Astrocyte of the spinal cord (primary cell): Measurements from ENCODE around the gene INAFM2.

Experiments used
- DNase-seq: peaks from one replicate; pipeline ENCODE4 v3.0.0; 2011; ENCODE audit warnings: low read depth, low spot score
- H3K4me3 ChIP-seq: 2 replicates; pipeline ENCODE4 v1.5.1; 2011; ENCODE audit warnings: low read depth, mild to moderate bottlenecking, low read length, moderate library complexity
- CTCF ChIP-seq: IDR thresholded peaks from 2 replicates; pipeline ENCODE4 v1.5.1; 2012; ENCODE audit warnings: low read depth, mild to moderate bottlenecking, low read length, inconsistent platforms
- in situ Hi-C: cut with HindIII; loops from 2 replicates; pipeline ENCODE4 v1.10.0; 2017; ENCODE audit warnings: low sequenced_read_pairs

INAFM2 gene

DNA sequence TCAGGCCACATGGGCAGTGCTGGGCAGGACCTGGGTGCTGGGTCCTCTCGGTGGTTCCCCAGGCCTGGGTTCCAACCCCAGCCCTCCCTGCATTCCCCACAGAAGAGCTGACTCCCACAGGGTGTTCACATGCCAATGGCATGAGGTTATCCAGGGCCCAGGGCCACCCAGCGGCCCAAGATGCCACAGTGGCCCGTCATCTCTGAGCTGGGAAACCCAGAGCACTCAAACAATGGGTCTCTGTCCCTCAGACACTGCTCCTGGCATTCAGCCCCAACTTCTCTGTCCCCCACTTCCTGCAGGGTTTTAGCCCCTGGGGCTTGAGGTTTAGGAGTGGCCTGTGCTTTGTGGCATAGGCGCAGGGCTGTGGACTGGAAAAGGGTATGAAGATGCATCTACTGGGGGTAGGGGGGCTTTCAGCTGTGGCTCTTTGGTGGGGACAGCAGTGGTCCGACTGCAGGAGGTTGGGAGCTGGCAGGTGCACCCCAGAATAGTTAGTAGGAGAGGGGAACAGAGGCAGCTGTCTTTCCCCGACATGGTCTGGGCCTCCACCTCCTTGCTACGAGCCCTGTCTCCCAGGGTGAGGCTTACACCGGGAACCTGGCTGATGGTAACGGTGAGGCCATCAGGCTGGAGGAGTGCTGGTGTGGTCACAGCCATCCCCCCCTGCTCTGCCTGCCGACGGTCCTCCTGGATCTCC lies 15.6 kb downstream of the INAFM2 start:
- DNase-seq: peak; percentile 87
- peak overlapping the region; percentile 49 for H3K4me3 ChIP-seq
- in situ Hi-C loops: no loop called here
- TF ChIP-seq CTCF: no peak

DNA sequence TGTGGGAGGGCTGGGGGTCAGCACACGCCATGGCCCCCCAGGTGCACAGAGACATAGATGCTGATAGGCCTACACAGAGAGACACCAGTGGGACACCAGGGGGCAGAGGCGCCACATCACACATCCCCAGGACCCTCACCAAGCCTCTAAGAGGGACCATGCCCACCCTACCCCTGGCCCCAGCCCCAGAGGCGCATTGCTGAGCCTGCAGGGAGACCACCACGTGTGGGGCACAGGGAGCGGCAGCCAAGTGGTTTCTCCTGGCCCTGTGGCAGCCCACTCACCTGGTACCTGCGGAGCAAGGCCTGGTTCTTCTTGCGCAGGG lies 16.1 kb downstream of the INAFM2 start:
- H3K4me3 ChIP-seq: peak overlapping the region; percentile 49
- DNase-seq: no peak
- in situ Hi-C loops: no loop called here
- peak; percentile 30 for TF ChIP-seq CTCF

GRCh38 chr15:40340038-40340739 lies 16.7 kb downstream of the INAFM2 start:
- peak overlapping the region; percentile 49 for H3K4me3 ChIP-seq
- no peak for TF ChIP-seq CTCF
- peak; percentile 71 for DNase-seq
- in situ Hi-C loops: no loop called here

DNA sequence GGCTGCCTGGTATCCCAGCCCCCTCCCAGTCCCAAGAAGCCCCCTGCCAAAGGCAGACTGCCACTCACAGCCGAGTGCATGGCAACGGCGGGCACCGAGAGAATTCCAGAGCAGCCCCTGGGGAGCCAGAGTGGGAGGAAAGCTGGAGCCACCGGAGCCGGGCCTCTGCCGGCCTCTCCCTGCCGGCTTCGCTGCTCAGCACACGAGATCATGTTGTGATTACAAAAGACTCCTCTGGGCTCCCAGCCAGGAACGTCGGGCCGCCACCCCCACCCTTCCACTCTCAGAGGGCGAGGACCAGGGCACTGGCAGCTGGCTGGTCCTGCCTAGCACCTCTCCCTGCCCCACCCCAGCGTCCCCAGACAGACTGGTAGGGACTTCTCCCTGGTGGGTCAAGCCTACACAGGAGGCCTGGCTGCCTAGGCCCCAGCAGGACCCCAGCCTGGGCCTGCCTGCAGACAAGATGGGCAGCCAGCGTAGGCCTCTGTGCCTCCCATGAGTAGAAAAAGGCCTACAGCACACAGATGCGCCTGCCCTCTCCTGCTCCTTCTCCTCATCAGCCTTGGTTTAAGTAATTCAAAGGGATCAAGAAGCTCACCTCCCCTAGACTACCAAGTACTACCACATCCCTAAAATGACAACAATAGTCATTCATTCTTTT lies 17.4 kb downstream of the INAFM2 start, which contains the start of gene CCDC9B:
CCDC9B (minus strand) TSS at position 200 of the 661 bp plus-strand sequence; CDS start at position 80, 120 bp downstream.
- TF ChIP-seq CTCF: no peak
- in situ Hi-C loops: no loop called here
- DNase-seq: peak; percentile 83
- H3K4me3 ChIP-seq: peak within 1 kb of the TSS; percentile 49

DNA sequence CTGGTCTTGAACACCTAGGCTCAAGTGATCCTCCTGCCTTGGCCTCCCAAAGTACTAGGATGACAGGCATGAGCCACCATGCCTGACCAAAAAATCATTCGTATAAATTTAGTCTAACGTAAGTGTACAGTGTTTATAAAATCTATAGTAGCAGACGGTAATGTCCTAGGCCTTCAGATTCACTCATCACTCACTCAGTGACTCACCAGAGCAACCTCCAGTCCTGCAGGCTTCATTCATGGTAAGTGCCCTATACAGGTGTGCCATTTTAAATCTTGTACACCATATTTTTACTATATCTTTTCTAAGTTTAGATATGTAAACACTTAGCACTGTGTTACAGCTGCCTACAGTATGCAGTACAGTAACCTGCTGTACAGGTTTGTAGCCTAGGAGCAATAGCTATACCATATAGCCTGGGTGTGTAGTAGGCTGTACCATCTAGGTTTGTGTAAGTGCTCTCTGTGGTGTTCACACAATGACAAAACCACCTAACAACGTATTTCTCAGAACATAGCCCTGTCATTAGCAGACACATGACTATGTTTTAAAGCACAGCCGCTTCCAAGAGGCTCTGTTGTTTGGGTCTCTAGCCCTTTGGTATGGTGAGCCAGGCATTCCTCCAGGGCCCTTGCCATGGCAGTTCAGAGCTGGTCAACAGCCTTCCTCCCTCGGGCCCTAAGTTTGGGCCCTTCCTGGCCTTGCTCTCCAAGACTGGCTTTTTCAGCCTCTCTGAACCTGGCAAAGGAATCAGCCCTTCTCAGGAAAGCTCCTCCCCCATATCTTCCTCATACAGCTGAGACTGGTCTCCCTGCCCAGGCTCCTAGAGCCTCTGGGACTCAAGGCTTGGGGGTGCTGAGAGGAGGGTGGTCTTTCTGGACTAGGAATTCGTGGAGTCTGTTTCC lies 19.2 kb downstream of the INAFM2 start:
- no peak overlapping the region for H3K4me3 ChIP-seq
- DNase-seq: no peak
- TF ChIP-seq CTCF: no peak
- in situ Hi-C loops: no loop called here

DNA sequence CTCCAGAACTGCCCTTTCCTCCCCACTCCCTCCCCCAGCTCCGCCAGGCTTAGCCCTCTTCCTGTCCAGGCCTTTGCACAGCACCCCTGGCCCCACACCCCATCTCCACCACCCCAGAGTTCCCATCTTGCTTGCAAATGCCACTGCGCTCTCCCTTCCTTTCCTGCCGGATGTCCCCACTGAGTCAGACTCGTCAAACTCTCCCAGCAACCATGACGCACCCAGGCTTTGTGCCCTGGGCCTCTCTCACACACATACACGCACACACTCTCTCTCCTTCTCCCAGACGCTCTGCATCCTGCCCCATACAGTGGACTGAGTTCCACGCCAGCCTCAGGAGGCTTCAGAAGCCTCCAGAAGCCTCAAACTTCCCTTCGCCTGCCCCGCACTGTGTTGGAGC lies 20.0 kb downstream of the INAFM2 start:
- DNase-seq: peak; percentile 92
- TF ChIP-seq CTCF: no peak
- no peak overlapping the region for H3K4me3 ChIP-seq
- in situ Hi-C loops: no loop called here
